HEK293 (cell line): ENCODE results near the gene ANKRD16.

Source experiments
- CTCF ChIA-PET: fragments of 350-600 bp; formaldehyde crosslinking; extraction: SDS; loops from one replicate; lab custom pipeline; 2021; ENCODE audit warnings: antibody characterized with exemption; lab: Yijun Ruan, JAX
- POLR2A ChIA-PET: fragments of 300-600 bp; formaldehyde crosslinking; extraction: SDS; loops from one replicate; lab custom pipeline; 2020; ENCODE audit warnings: antibody characterized with exemption, inconsistent platforms; lab: Yijun Ruan, JAX
- H3K27ac ChIP-seq: fragments of 200-500 bp; sonication (Bioruptor generic); 2 replicates; pipeline ENCODE4 v1.5.1; 2014; ENCODE audit warnings: low read depth, low read length, control low read depth, inconsistent platforms; ENCODE audit errors: extremely low read depth
- H3K36me3 ChIP-seq, 2 experiments: fragments of 200-500 bp in 1 of 2; sonication (Bioruptor generic) in 1 of 2; 1 replicate in 1 of 2; 2 replicates in 1 of 2; pipeline ENCODE4 v1.5.1; 2014 to 2017; ENCODE audit warnings: inconsistent platforms in 2 of 2, low read length in 2 of 2; ENCODE audit not compliant: control insufficient read depth in 2 of 2, insufficient read depth in 1 of 2
- H3K4me1 ChIP-seq: fragments of 200-500 bp; sonication (Bioruptor generic); 2 replicates; pipeline ENCODE4 v1.5.1; 2014; ENCODE audit warnings: mild to moderate bottlenecking, low read length, inconsistent platforms; ENCODE audit not compliant: control insufficient read depth, insufficient read depth
- H3K4me3 ChIP-seq: 2 replicates; pipeline ENCODE4 v1.5.1; 2011; ENCODE audit warnings: low read depth, mild to moderate bottlenecking, control low read depth, low read length, moderate library complexity
- H3K9me3 ChIP-seq: fragments of 200-500 bp; sonication (Bioruptor generic); 2 replicates; pipeline ENCODE4 v1.5.1; 2014; ENCODE audit warnings: low read depth, low read length, inconsistent platforms; ENCODE audit not compliant: control insufficient read depth, insufficient read depth
- KLF1 ChIP-seq: fragments of 450-650 bp; formaldehyde crosslinking; IDR thresholded peaks from 2 replicates; pipeline ENCODE4 v1.5.1; 2016; ENCODE audit warnings: missing biosample characterization, missing genetic modification characterization
- SETDB1 ChIP-seq: IDR thresholded peaks from one replicate; pipeline ENCODE4 v1.6.1; 2017; ENCODE audit warnings: mild to moderate bottlenecking, low read length, moderate library complexity, mixed read lengths; ENCODE audit not compliant: insufficient read length
- SP2 ChIP-seq: fragments of 450-650 bp; formaldehyde crosslinking; IDR thresholded peaks from 2 replicates; pipeline ENCODE4 v1.5.1; 2016; ENCODE audit warnings: missing biosample characterization, missing genetic modification characterization
- ZBTB49 ChIP-seq: fragments of 450-650 bp; formaldehyde crosslinking; IDR thresholded peaks from 2 replicates; pipeline ENCODE4 v1.5.1; 2016; ENCODE audit warnings: missing biosample characterization, missing genetic modification characterization, low read depth
- ZBTB8A ChIP-seq: fragments of 450-650 bp; formaldehyde crosslinking; IDR thresholded peaks from 2 replicates; pipeline ENCODE4 v1.5.1; 2016; ENCODE audit warnings: missing biosample characterization, missing genetic modification characterization
- ZNF10 ChIP-seq: fragments of 450-650 bp; formaldehyde crosslinking; IDR thresholded peaks from 2 replicates; pipeline ENCODE4 v1.5.1; 2017; ENCODE audit warnings: missing biosample characterization, missing genetic modification characterization
- ZNF157 ChIP-seq: fragments of 450-650 bp; formaldehyde crosslinking; IDR thresholded peaks from 2 replicates; pipeline ENCODE4 v1.5.1; 2016; ENCODE audit warnings: missing biosample characterization, missing genetic modification characterization
- ZNF529 ChIP-seq: fragments of 450-650 bp; formaldehyde crosslinking; IDR thresholded peaks from 2 replicates; pipeline ENCODE4 v1.5.1; 2017; ENCODE audit warnings: missing genetic modification characterization, missing biosample characterization; ENCODE audit not compliant: insufficient replicate concordance
- ZNF544 ChIP-seq: fragments of 450-650 bp; formaldehyde crosslinking; IDR thresholded peaks from 2 replicates; pipeline ENCODE4 v1.5.0; 2017; ENCODE audit warnings: missing biosample characterization, missing genetic modification characterization
- ZNF571 ChIP-seq: fragments of 450-650 bp; formaldehyde crosslinking; IDR thresholded peaks from 2 replicates; pipeline ENCODE4 v1.5.0; 2017; ENCODE audit warnings: missing biosample characterization, missing genetic modification characterization
- ZNF768 ChIP-seq: fragments of 450-650 bp; formaldehyde crosslinking; IDR thresholded peaks from 2 replicates; pipeline ENCODE4 v1.5.1; 2018; ENCODE audit warnings: missing biosample characterization, mild to moderate bottlenecking, missing genetic modification characterization
- ZNF792 ChIP-seq: fragments of 450-650 bp; formaldehyde crosslinking; IDR thresholded peaks from 2 replicates; pipeline ENCODE4 v1.5.1; 2016; ENCODE audit warnings: missing biosample characterization, missing genetic modification characterization
- ZSCAN5A ChIP-seq: fragments of 450-650 bp; formaldehyde crosslinking; IDR thresholded peaks from 2 replicates; pipeline ENCODE4 v1.5.1; 2016; ENCODE audit warnings: missing biosample characterization, missing genetic modification characterization
- TF ChIP-seq, protein P1 (sequence below): fragments of 450-650 bp; formaldehyde crosslinking; IDR thresholded peaks from 2 replicates; pipeline ENCODE4 v1.5.1; 2016; ENCODE audit warnings: missing biosample characterization, missing genetic modification characterization
- TF ChIP-seq, protein P2 (sequence below): fragments of 450-650 bp; formaldehyde crosslinking; IDR thresholded peaks from 2 replicates; pipeline ENCODE4 v1.5.1; 2016; ENCODE audit warnings: missing biosample characterization, missing genetic modification characterization
- TF ChIP-seq, protein P3 (sequence below): fragments of 450-650 bp; IDR thresholded peaks from 2 replicates; pipeline ENCODE4 v1.5.1; 2018; ENCODE audit warnings: missing biosample characterization, missing genetic modification characterization
- TF ChIP-seq, protein P4 (sequence below): fragments of 450-650 bp; formaldehyde crosslinking; IDR thresholded peaks from 2 replicates; pipeline ENCODE4 v1.5.1; 2016; ENCODE audit warnings: missing biosample characterization, missing genetic modification characterization

Gene ANKRD16

DNA sequence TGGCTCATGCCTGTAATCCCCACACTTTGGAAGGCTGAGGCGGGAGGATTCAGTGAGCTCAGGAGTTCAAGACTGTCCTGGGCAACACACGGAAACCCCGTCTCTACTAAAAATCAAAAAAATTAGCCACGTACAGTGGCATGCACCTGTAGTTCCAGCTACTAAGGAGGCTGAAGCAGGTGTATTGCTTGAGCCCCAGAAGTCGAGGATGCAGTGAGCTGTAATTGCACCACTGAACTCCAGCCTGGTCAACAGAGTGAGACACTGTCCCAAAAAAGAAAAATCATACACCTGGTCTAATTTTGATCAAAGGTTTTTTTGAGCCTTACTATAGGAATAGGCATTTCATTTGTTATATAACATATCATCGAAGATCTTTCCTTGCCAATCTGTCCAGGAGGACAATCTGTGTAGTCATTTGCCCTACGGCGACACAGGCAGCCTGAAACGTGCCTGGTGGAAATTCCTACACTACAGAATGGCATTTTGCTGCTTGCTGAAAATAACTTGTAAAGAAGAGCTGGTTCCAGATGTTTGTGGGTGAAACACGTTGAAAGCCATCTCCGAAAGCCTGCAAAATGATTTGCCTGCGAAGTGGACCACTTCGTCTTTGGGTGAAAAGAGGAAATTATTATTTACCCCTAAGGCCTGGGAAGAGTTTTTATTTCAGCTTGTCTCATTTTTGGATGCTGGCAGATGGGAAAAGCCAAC is 45.2 kb downstream of the ANKRD16 start:
- H3K36me3 ChIP-seq: no peaks in the 10 kb centered on the region
- H3K4me1 ChIP-seq: no peaks in the 10 kb centered on the region
- TF ChIP-seq, protein P1, sequence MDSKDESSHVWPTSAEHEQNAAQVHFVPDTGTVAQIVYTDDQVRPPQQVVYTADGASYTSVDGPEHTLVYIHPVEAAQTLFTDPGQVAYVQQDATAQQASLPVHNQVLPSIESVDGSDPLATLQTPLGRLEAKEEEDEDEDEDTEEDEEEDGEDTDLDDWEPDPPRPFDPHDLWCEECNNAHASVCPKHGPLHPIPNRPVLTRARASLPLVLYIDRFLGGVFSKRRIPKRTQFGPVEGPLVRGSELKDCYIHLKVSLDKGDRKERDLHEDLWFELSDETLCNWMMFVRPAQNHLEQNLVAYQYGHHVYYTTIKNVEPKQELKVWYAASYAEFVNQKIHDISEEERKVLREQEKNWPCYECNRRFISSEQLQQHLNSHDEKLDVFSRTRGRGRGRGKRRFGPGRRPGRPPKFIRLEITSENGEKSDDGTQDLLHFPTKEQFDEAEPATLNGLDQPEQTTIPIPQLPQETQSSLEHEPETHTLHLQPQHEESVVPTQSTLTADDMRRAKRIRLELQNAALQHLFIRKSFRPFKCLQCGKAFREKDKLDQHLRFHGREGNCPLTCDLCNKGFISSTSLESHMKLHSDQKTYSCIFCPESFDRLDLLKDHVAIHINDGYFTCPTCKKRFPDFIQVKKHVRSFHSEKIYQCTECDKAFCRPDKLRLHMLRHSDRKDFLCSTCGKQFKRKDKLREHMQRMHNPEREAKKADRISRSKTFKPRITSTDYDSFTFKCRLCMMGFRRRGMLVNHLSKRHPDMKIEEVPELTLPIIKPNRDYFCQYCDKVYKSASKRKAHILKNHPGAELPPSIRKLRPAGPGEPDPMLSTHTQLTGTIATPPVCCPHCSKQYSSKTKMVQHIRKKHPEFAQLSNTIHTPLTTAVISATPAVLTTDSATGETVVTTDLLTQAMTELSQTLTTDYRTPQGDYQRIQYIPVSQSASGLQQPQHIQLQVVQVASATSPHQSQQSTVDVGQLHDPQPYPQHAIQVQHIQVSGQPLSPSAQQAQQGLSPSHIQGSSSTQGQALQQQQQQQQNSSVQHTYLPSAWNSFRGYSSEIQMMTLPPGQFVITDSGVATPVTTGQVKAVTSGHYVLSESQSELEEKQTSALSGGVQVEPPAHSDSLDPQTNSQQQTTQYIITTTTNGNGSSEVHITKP (tag by site-specific recombination): no peak
- TF ChIP-seq ZNF571 (tag by site-specific recombination) (no peak), ZNF768 (tag by site-specific recombination) (no peak), SETDB1 (no peak), ZNF544 (tag by site-specific recombination) (no peak), KLF1 (tag by site-specific recombination) (no peak), ZNF157 (tag by site-specific recombination) (no peak), SP2 (no peak), ZBTB8A (no peak), ZNF10 (tag by site-specific recombination) (no peak), ZBTB49 (no peak), ZNF529 (tag by site-specific recombination) (no peak), ZSCAN5A (tag by site-specific recombination) (no peak), ZNF792 (no peak)
- TF ChIP-seq, protein P2, sequence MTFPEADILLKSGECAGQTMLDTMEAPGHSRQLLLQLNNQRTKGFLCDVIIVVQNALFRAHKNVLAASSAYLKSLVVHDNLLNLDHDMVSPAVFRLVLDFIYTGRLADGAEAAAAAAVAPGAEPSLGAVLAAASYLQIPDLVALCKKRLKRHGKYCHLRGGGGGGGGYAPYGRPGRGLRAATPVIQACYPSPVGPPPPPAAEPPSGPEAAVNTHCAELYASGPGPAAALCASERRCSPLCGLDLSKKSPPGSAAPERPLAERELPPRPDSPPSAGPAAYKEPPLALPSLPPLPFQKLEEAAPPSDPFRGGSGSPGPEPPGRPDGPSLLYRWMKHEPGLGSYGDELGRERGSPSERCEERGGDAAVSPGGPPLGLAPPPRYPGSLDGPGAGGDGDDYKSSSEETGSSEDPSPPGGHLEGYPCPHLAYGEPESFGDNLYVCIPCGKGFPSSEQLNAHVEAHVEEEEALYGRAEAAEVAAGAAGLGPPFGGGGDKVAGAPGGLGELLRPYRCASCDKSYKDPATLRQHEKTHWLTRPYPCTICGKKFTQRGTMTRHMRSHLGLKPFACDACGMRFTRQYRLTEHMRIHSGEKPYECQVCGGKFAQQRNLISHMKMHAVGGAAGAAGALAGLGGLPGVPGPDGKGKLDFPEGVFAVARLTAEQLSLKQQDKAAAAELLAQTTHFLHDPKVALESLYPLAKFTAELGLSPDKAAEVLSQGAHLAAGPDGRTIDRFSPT (tag by site-specific recombination): no peak
- TF ChIP-seq, protein P3, sequence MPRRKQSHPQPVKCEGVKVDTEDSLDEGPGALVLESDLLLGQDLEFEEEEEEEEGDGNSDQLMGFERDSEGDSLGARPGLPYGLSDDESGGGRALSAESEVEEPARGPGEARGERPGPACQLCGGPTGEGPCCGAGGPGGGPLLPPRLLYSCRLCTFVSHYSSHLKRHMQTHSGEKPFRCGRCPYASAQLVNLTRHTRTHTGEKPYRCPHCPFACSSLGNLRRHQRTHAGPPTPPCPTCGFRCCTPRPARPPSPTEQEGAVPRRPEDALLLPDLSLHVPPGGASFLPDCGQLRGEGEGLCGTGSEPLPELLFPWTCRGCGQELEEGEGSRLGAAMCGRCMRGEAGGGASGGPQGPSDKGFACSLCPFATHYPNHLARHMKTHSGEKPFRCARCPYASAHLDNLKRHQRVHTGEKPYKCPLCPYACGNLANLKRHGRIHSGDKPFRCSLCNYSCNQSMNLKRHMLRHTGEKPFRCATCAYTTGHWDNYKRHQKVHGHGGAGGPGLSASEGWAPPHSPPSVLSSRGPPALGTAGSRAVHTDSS (tag by site-specific recombination): no peak
- TF ChIP-seq, protein P4, sequence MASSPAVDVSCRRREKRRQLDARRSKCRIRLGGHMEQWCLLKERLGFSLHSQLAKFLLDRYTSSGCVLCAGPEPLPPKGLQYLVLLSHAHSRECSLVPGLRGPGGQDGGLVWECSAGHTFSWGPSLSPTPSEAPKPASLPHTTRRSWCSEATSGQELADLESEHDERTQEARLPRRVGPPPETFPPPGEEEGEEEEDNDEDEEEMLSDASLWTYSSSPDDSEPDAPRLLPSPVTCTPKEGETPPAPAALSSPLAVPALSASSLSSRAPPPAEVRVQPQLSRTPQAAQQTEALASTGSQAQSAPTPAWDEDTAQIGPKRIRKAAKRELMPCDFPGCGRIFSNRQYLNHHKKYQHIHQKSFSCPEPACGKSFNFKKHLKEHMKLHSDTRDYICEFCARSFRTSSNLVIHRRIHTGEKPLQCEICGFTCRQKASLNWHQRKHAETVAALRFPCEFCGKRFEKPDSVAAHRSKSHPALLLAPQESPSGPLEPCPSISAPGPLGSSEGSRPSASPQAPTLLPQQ (tag by site-specific recombination): no peak
- no peaks in the 10 kb centered on the region for H3K9me3 ChIP-seq
- CTCF ChIA-PET: interaction anchor here (0.6 to 0.7 kb wide), 2 partner anchors 169 to 1097 kb away, joined by 3 read pairs; no protein-coding TSS in a partner anchor
- POLR2A ChIA-PET: interaction anchor here (1.2 to 1.6 kb wide), 3 partner anchors 31 to 46 kb away, joined by 3 to 6 read pairs (median 5); partner anchors contain the start of genes ANKRD16, FBH1 and GDI2
- H3K27ac ChIP-seq: no peak overlapping the region
- H3K4me3 ChIP-seq: no peak overlapping the region
